Measurements from ENCODE around the gene ZBTB3. TPM values are rescaled to one million over a fixed set of nuclear protein-coding genes. Genes with fewer than 3 reads are reported as not detected.

The ZBTB3 gene
- total and polyA plus RNA-seq, 2 donors (not counting 3 experiments of a cell fraction or from before 2014, with no cell fraction given) = 3.7 to 6.9 TPM

GRCh38 chr11:62757846-62758788 is 4.2 kb upstream of the ZBTB3 start:
- Histone ChIP-seq H3K36me3 (ENCODE audit: control insufficient read depth in 2 of 2, extremely low read depth in 1 of 2, insufficient read depth in 2 of 2, low read length in 2 of 2) (no peaks in the 10 kb centered on the region), H3K79me2 (ENCODE audit: control insufficient read depth, insufficient read depth, low read length) (peaks cover 11% of the 10 kb centered on the region), H3K9me3 (replicated peaks; ENCODE audit: control insufficient read depth, insufficient read depth, low read length) (no peaks in the 10 kb centered on the region), H3K9me1 (replicated peaks; ENCODE audit: control insufficient read depth, extremely low read depth, insufficient read depth, low read length) (no peaks in the 10 kb centered on the region), H4K20me1 (replicated peaks; ENCODE audit: control insufficient read depth, extremely low read depth, insufficient read depth, low read length) (no peaks in the 10 kb centered on the region), H3K4me1 (ENCODE audit: control insufficient read depth, extremely low read depth, insufficient read depth, low read length) (peaks cover 10% of the 10 kb centered on the region), H3K4me2 (ENCODE audit: insufficient read depth, low read length) (no peak overlapping the region), H3K27me3 (ENCODE audit: control insufficient read depth in 2 of 2, insufficient read depth in 2 of 2, low read length in 2 of 2) (no peaks in the 10 kb centered on the region), H3K27ac (ENCODE audit: insufficient read depth, low read depth, low read length) (no peak overlapping the region), H2AFZ (ENCODE audit: low read depth, low read length) (no peak overlapping the region), H3K4me3 (replicated peaks in 1 of 3; ENCODE audit: insufficient read depth in 1 of 3, low read depth in 1 of 3, low read length in 3 of 3) (no peak overlapping the region), H3K9ac (replicated peaks; ENCODE audit: extremely low read depth, insufficient read depth, low read length) (no peak overlapping the region)
- ChIA-PET CTCF (interaction anchor here (1.3 to 1.6 kb wide), 2 partner anchors 13 to 29 kb away, joined by 4 to 5 read pairs; partner anchors contain the start of genes TAF6L and TMEM179B), POLR2A (no interaction called here)
- BruUV-seq (replicated peaks) = no TSS peak
- DNase-seq (ENCODE audit: low read depth, low spot score) (no peak), FAIRE-seq (no peak)
- TF ChIP-seq FOS (IDR thresholded peaks at IDR 0.05; ENCODE audit: borderline replicate concordance, insufficient read depth, low read length) (no peak), CTCF (IDR thresholded peaks at IDR 0.05; ENCODE audit: extremely low read depth in 1 of 2, insufficient read depth in 1 of 2, low read depth in 1 of 2, low read length in 2 of 2) (no peak), POLR2AphosphoS5 (IDR thresholded peaks at IDR 0.05; ENCODE audit: insufficient read depth, low read depth, low read length) (no peak), JUN (IDR thresholded peaks at IDR 0.05; ENCODE audit: borderline replicate concordance, insufficient read depth, insufficient read length, low read depth) (no peak), POLR2A (IDR thresholded peaks at IDR 0.05; ENCODE audit: low read depth, low read length) (no peak), MAX (IDR thresholded peaks at IDR 0.05; ENCODE audit: insufficient read depth, insufficient read length) (no peak), GATA2 (IDR thresholded peaks at IDR 0.05; ENCODE audit: insufficient read depth, insufficient read length, low read depth, low read length) (no peak), MYC (IDR thresholded peaks at IDR 0.05; ENCODE audit: low read depth, low read length) (no peak)
- dilution Hi-C loops (cut with MboI; ENCODE audit: extremely low pct_ligation_motif_present, low sequenced_read_pairs) (no loop called here), intact Hi-C loops (cut with micrococcal nuclease) (no loop called here)
